ENCODE measurements around the gene ZDHHC15. TPM values are rescaled to one million over a fixed set of nuclear protein-coding genes. Genes with fewer than 3 reads are reported as not detected.

ZDHHC15 gene
- total and polyA plus RNA-seq, 10 of the 15 experiments (the other 5 are each of a cell fraction or from before 2014, with no cell fraction given): 0.02 to 0.17 (median 0.10) TPM; not detected in 1

DNA sequence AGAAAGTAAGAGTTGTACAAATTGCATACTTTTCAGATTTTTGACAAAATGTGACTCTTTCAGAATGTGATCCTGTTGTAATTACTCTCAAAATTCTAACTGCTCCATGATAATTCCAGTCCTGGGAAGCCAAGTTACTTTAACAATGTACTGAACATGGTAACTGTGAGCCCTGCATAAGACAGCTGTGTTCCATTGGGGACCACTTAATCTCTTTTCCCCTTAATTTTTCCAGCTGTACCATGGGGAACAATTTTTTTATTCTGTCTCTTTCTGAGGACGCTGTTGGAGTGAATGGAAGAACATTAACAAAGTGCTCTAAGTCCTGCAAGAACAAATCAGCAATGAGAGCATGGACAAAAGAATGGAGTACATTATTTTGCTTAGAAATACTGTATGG is 153.1 kb downstream of the ZDHHC15 start (continued):
- TF ChIP-seq, protein P1, sequence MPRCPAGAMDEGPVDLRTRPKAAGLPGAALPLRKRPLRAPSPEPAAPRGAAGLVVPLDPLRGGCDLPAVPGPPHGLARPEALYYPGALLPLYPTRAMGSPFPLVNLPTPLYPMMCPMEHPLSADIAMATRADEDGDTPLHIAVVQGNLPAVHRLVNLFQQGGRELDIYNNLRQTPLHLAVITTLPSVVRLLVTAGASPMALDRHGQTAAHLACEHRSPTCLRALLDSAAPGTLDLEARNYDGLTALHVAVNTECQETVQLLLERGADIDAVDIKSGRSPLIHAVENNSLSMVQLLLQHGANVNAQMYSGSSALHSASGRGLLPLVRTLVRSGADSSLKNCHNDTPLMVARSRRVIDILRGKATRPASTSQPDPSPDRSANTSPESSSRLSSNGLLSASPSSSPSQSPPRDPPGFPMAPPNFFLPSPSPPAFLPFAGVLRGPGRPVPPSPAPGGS (IDR thresholded peaks at IDR 0.05; ENCODE audit: borderline replicate concordance, insufficient read depth, low read depth, low read length, poor library complexity, severe bottlenecking): no peak
- TF ChIP-seq ZNF274 (IDR thresholded peaks at IDR 0.05; ENCODE audit: insufficient read depth, insufficient read length): no peak

DNA sequence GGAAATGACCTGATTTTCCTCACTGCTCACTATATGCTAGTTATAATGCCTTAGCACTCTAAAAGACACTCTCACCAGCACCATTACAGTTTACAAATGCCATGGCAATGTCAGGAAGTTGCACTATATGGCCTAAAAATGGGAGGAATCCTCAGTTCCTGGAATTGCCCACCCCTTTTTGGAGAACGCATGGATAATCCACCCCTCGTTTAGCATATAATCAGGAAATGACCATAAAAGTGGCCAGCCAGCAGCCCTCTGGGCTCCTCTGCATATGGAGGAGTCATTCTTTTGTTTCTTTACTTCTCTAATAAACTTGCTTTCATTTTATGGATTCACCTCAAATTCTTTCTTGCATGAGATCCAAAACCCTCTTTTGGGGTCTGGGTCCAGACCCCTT is 156.0 kb downstream of the ZDHHC15 start:
- in situ Hi-C loops (cut with MboI): no loop called here
- ChIA-PET RAD21 (ENCODE audit: unreplicated experiment) (no interaction called here), POLR2A (no interaction called here), CTCF (no interaction called here), SMC1A (ENCODE audit: uncharacterized antibody, unreplicated experiment) (no interaction called here)
- intact Hi-C loops (cut with micrococcal nuclease; ENCODE audit: unreplicated experiment): no loop called here
- Histone ChIP-seq H3K9me3 (replicated peaks; ENCODE audit: control insufficient read depth, insufficient read depth, low read length) (no peaks in the 10 kb centered on the region), H3K36me3 (ENCODE audit: control insufficient read depth in 2 of 2, insufficient read depth in 2 of 2, low read length in 1 of 2) (no peaks in the 10 kb centered on the region), H2AFZ (ENCODE audit: control insufficient read depth, low read depth, low read length) (no peak overlapping the region), H3K4me1 (ENCODE audit: control insufficient read depth, insufficient read depth, low read length) (no peaks in the 10 kb centered on the region), H3K27ac (ENCODE audit: control insufficient read depth, insufficient read depth) (no peak overlapping the region), H3K27me3 (replicated peaks in 1 of 2; ENCODE audit: control insufficient read depth in 2 of 2, insufficient read depth in 2 of 2, low read length in 1 of 2) (no peaks in the 10 kb centered on the region), H4K20me1 (ENCODE audit: control insufficient read depth, insufficient read depth) (no peaks in the 10 kb centered on the region), H3K4me2 (ENCODE audit: control insufficient read depth, insufficient read depth) (no peak overlapping the region), H3K79me2 (ENCODE audit: control insufficient read depth, insufficient read depth, low read length) (no peaks in the 10 kb centered on the region), H3K9ac (ENCODE audit: control insufficient read depth, insufficient read depth, low read length) (no peak overlapping the region), H3K4me3 (no peak overlapping the region)
- no peak for FAIRE-seq
- DNase-seq (ENCODE audit: low read depth, low spot score): no peak
- WGBS (ENCODE audit: insufficient coverage, insufficient replicate concordance, low lambda C conversion rate, missing lambda C conversion rate): 40% methylated on average over 2 of the region's 2 CpGs
- no TSS peak for BruUV-seq (replicated peaks)
- TF ChIP-seq ATF7 (IDR thresholded peaks at IDR 0.05; ENCODE audit: low read depth) (no peak), TCF7 (IDR thresholded peaks at IDR 0.05; ENCODE audit: borderline replicate concordance) (no peak), SREBF1 (IDR thresholded peaks at IDR 0.05; ENCODE audit: low read length) (no peak), SPI1 (IDR thresholded peaks at IDR 0.05; ENCODE audit: borderline replicate concordance, insufficient read depth, low read depth, low read length) (no peak), RAD21 (IDR thresholded peaks at IDR 0.05; ENCODE audit: insufficient read depth, low read depth, low read length) (no peak), ZNF384 (IDR thresholded peaks at IDR 0.05; ENCODE audit: borderline replicate concordance, low read depth, low read length) (no peak), GATAD2B (conservative IDR thresholded peaks at IDR 0.05; ENCODE audit: low read depth) (no peak)
- TF ChIP-seq, protein P2, sequence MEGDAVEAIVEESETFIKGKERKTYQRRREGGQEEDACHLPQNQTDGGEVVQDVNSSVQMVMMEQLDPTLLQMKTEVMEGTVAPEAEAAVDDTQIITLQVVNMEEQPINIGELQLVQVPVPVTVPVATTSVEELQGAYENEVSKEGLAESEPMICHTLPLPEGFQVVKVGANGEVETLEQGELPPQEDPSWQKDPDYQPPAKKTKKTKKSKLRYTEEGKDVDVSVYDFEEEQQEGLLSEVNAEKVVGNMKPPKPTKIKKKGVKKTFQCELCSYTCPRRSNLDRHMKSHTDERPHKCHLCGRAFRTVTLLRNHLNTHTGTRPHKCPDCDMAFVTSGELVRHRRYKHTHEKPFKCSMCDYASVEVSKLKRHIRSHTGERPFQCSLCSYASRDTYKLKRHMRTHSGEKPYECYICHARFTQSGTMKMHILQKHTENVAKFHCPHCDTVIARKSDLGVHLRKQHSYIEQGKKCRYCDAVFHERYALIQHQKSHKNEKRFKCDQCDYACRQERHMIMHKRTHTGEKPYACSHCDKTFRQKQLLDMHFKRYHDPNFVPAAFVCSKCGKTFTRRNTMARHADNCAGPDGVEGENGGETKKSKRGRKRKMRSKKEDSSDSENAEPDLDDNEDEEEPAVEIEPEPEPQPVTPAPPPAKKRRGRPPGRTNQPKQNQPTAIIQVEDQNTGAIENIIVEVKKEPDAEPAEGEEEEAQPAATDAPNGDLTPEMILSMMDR (IDR thresholded peaks at IDR 0.05 in 2 of 3, conservative IDR thresholded peaks at IDR 0.05 in 1 of 3; ENCODE audit: control insufficient read depth in 2 of 3, extremely low read depth in 1 of 3, insufficient read depth in 1 of 3, low read depth in 3 of 3, low read length in 3 of 3): no peak
- TF ChIP-seq, protein P3, sequence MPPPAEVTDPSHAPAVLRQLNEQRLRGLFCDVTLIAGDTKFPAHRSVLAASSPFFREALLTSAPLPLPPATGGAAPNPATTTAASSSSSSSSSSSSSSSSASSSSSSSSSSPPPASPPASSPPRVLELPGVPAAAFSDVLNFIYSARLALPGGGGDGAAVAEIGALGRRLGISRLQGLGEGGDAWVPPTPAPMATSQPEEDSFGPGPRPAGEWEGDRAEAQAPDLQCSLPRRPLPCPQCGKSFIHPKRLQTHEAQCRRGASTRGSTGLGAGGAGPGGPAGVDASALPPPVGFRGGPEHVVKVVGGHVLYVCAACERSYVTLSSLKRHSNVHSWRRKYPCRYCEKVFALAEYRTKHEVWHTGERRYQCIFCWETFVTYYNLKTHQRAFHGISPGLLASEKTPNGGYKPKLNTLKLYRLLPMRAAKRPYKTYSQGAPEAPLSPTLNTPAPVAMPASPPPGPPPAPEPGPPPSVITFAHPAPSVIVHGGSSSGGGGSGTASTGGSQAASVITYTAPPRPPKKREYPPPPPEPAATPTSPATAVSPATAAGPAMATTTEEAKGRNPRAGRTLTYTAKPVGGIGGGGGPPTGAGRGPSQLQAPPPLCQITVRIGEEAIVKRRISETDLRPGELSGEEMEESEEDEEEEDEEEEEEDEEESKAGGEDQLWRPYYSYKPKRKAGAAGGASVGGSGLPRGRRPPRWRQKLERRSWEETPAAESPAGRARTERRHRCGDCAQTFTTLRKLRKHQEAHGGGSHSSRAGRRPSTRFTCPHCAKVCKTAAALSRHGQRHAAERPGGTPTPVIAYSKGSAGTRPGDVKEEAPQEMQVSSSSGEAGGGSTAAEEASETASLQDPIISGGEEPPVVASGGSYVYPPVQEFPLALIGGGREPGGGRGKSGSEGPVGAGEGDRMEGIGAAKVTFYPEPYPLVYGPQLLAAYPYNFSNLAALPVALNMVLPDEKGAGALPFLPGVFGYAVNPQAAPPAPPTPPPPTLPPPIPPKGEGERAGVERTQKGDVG (CRISPR knock-in tag; IDR thresholded peaks at IDR 0.05): no peak
- ATAC-seq: no peak
